Vagina (tissue), 2 donors: ENCODE measurements around the gene EIF4G2. TPM values are rescaled to one million over a fixed set of nuclear protein-coding genes. Genes with fewer than 3 reads are reported as not detected.
A peak's percentile ranks its signal among the peaks of the same experiment; 100 is the strongest.

Source experiments
- DNase-seq, 2 donors: peaks; one replicate each; pipeline ENCODE4 v3.0.0-alpha.2; 2017; ENCODE audit errors: extremely low spot score in 2 of 2
- H3K27ac ChIP-seq: fragments of 200-600 bp; sonication (generic); one replicate; pipeline ENCODE4 v1.5.1; 2019
- H3K27me3 ChIP-seq: fragments of 200-600 bp; sonication (generic); one replicate; pipeline ENCODE4 v1.5.1; 2019
- H3K36me3 ChIP-seq, 2 donors: fragments of 200-600 bp; sonication (generic); one replicate each; pipeline ENCODE4 v1.5.1; 2017 to 2019
- H3K4me1 ChIP-seq: fragments of 200-600 bp; sonication (generic); one replicate; pipeline ENCODE4 v1.5.1; 2019
- H3K4me3 ChIP-seq, 2 donors: fragments of 200-600 bp; sonication (generic); 1 replicate in 1 of 2; 2 replicates in 1 of 2; pipeline ENCODE4 v1.5.1; 2016 to 2019
- H3K9me3 ChIP-seq: fragments of 200-600 bp; sonication (generic); one replicate; pipeline ENCODE4 v1.5.1; 2019
- POLR2A ChIP-seq, 2 donors: fragments of 450-650 bp; IDR thresholded peaks; one replicate each; pipeline ENCODE4 v1.6.1; 2017; ENCODE audit warnings: antibody characterized with exemption in 2 of 2, mild to moderate bottlenecking in 2 of 2, moderate library complexity in 2 of 2
- POLR2AphosphoS5 ChIP-seq, 2 donors: sonication (generic); formaldehyde crosslinking; IDR thresholded peaks; one replicate each; pipeline ENCODE4 v1.9.0; 2017; ENCODE audit warnings: antibody characterized with exemption in 2 of 2, mild to moderate bottlenecking in 2 of 2, low read depth in 1 of 2; ENCODE audit not compliant: insufficient read depth in 1 of 2
- intact Hi-C: fragments of 100-400 bp; cut with DNase I; formaldehyde crosslinking; loops from one replicate; pipeline ENCODE4 v1.15.1; 2023
- total RNA-seq: library from RNA; depleted of rRNA; stranded (reverse); fragments of >200 nt; gene quantifications from one replicate; pipeline ENCODE4 v1.2.3, GENCODE V29; 2016
- TF ChIP-seq, protein P1 (sequence below), 3 experiments: fragments of 450-650 bp in 2 of 3; fragments of 200-600 bp in 1 of 3; sonication (generic) in 1 of 3; IDR thresholded peaks; one replicate each; pipeline ENCODE4 v1.5.1; 2017 to 2019; ENCODE audit warnings: antibody characterized with exemption in 3 of 3, mild to moderate bottlenecking in 2 of 3, moderate library complexity in 2 of 3

Gene EIF4G2
- total RNA-seq: 368 TPM

DNA sequence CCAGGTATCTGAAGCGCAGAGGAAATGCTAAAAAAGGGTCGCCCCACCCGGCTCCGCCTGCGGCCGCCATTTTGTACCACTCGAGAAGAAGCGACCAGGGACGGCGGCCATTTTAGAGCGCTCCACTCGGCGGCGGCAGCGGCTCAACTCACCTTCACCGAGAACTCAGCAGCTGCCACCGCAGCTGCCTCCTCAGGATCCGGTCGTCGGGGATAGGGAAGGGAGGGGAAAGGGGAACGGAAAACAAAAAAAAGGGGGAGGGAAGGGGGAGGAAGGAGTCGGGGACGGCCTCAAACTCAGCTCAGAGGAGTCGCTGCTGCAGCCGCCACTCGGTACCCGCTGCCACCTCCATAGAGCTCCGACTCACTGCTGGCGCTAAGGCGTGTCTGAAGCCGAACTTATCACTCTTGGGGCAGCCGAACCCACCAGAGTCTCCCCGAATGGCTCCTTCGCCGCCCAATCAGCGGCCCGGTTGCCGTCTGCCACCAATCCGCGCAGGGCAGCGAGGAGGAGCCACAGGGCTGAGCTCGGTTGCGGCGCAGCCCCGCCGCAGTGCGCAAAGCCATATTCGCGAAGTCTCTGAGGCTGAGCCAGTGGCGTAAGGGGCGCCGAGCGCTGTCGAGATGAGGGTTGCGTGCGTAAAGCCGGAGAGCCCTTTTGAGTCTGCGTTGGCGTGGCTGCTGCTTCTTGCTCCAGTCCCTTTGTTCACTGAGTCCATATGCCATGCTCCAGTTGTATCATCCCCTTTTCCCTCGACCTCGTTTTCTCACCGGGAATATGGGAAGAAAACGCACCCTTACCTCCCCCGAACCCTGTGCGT lies at the start of gene EIF4G2:
TSS of gene EIF4G2 (minus strand) at position 374 of the 820 bp plus-strand sequence.
- TF ChIP-seq POLR2A (IDR thresholded peaks at IDR 0.05) (peak; percentile 79 to 98), POLR2AphosphoS5 (IDR thresholded peaks at IDR 0.05; ENCODE audit: insufficient read depth in 1 of 2, low read depth in 1 of 2) (peak; percentile 85 to 100)
- TF ChIP-seq, protein P1, sequence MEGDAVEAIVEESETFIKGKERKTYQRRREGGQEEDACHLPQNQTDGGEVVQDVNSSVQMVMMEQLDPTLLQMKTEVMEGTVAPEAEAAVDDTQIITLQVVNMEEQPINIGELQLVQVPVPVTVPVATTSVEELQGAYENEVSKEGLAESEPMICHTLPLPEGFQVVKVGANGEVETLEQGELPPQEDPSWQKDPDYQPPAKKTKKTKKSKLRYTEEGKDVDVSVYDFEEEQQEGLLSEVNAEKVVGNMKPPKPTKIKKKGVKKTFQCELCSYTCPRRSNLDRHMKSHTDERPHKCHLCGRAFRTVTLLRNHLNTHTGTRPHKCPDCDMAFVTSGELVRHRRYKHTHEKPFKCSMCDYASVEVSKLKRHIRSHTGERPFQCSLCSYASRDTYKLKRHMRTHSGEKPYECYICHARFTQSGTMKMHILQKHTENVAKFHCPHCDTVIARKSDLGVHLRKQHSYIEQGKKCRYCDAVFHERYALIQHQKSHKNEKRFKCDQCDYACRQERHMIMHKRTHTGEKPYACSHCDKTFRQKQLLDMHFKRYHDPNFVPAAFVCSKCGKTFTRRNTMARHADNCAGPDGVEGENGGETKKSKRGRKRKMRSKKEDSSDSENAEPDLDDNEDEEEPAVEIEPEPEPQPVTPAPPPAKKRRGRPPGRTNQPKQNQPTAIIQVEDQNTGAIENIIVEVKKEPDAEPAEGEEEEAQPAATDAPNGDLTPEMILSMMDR (IDR thresholded peaks at IDR 0.05): no peak
- Histone ChIP-seq H3K36me3 (peaks cover 0 to 33% of the 10 kb centered on the region in 2 donors), H3K27ac (peak within 1 kb of the TSS; percentile 99), H3K9me3 (no peaks in the 10 kb centered on the region), H3K4me3 (peak within 1 kb of the TSS; percentile 50 to 93), H3K4me1 (peaks cover 39% of the 10 kb centered on the region), H3K27me3 (no peaks in the 10 kb centered on the region)
- DNase-seq: peak; percentile 99
- intact Hi-C loops: loop anchor here (1.0 to 5.0 kb wide), 3 partner anchors 49 to 123 kb away; partner anchors contain the start of genes CTR9 and ZBED5

DNA sequence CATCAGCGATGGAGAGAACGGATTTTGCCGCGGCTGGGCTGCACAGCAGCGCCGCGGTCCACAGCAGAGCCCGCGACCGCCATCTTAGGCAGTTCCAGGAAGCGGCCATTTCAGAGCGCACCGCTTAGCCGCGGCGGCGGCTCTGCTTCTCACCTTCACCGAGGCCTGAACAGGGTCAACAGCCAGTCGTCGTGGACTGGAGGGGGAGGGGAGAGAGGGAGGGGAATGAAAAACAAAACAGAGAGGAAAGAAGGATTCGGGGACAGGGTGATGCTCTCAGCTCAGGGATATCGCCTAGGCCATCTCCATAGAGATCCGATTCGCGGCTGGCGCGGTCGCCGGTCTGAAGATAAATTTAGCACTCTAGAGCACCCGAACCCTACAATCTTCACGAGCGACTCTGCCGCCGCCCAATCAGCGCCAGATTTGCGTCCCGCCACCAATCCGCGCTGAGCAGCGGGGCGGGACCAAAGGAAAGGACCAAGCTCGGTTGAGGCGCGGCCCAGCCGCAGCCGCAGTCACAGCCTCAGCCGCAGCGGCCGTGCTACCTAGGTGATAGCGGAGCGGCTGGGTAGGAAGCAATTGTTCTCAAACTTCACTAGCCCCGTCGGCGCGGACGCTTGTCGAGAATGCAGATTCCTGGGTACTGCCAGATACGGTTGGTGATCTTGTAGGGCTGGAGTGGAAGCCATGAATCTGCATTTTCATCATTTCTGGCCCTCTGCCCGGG lies 49.1 kb upstream of the EIF4G2 start, which contains the start of gene ZBED5:
TSS of gene ZBED5 (minus strand) at position 345 of the 730 bp plus-strand sequence. CDS start 3,108 bp downstream, outside the sequence.
- DNase-seq: peak in 1 of 2 donors; percentile 98
- Histone ChIP-seq H3K4me3 (peak within 1 kb of the TSS; percentile 63 to 91), H3K36me3 (peaks cover 0 to 19% of the 10 kb centered on the region in 2 donors), H3K9me3 (no peaks in the 10 kb centered on the region), H3K4me1 (peaks cover 38% of the 10 kb centered on the region), H3K27ac (peak within 1 kb of the TSS; percentile 96), H3K27me3 (no peaks in the 10 kb centered on the region)
- intact Hi-C loops: loop anchor here (5.0 kb wide), 2 partner anchors 51 to 74 kb away; partner anchors contain the start of gene EIF4G2
- TF ChIP-seq POLR2AphosphoS5 (IDR thresholded peaks at IDR 0.05; ENCODE audit: insufficient read depth in 1 of 2, low read depth in 1 of 2) (peak; percentile 91 to 100), POLR2A (IDR thresholded peaks at IDR 0.05) (peak; percentile 68 to 89)
- TF ChIP-seq, protein P1 (IDR thresholded peaks at IDR 0.05): peak in 1 of 3 experiments; percentile 13

DNA sequence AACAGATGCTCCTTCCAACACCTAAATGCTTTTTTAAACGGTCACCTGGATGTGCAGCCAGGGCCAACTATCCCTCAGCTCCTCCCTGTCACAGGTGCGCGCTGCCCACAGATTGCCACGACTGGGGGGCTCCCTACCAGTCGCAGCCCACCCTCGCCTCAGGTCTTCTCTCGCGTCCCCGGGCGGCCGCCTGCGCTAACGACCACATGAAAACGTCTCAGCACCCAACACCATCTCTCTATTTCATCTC lies 48.7 kb upstream of the EIF4G2 start:
- DNase-seq: no peak
- Histone ChIP-seq H3K27me3 (no peaks in the 10 kb centered on the region), H3K36me3 (peaks cover 0 to 19% of the 10 kb centered on the region in 2 donors), H3K27ac (peak overlapping the region; percentile 96), H3K9me3 (no peaks in the 10 kb centered on the region), H3K4me1 (peaks cover 38% of the 10 kb centered on the region), H3K4me3 (peak overlapping the region; percentile 63 to 91)
- intact Hi-C loops: loop anchor here (5.0 kb wide), 2 partner anchors 50 to 75 kb away; partner anchors contain the start of gene EIF4G2
- TF ChIP-seq, protein P1 (IDR thresholded peaks at IDR 0.05): no peak
- TF ChIP-seq POLR2AphosphoS5 (IDR thresholded peaks at IDR 0.05; ENCODE audit: insufficient read depth in 1 of 2, low read depth in 1 of 2) (no peak), POLR2A (IDR thresholded peaks at IDR 0.05) (no peak)

DNA sequence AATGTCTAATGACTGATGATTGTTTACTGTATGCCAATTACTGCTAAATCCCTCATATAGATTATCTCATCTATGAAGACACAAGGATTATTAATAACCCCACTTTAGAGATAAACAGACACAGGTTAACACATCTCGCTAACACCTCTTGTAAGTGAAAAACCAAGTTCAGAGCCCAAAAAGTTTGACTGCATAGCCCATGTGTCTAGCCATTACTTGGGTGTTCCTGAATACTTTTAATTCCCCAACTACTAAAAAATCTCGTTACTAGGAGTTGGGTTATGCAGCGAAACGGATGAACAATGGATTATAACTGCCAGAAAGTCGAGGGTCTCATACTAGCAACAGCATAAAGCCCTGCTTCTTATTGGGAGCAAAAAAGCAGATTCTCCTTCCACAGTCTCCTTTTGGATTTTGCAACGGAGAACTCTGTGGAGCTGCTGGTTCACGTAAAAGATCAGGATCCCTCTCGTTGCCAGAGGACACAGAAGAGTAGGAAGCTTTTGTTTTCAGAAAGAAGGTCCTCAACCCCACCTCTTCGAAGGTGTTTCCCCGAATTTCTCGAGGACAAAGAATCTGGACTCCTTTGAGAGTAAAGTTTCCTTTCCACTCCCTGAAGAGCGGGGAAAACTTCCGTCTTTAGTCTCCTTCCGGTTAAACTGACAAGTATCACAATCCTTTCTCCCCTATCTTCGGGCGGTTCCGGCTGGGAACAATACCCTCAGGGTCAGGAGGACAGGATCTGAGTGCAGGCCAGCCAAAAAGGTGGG lies 48.1 kb upstream of the EIF4G2 start:
- Histone ChIP-seq H3K4me3 (peak overlapping the region; percentile 63 to 91), H3K27me3 (no peaks in the 10 kb centered on the region), H3K27ac (peak overlapping the region; percentile 96), H3K4me1 (peaks cover 38% of the 10 kb centered on the region), H3K9me3 (no peaks in the 10 kb centered on the region), H3K36me3 (peaks cover 0 to 24% of the 10 kb centered on the region in 2 donors)
- intact Hi-C loops: loop anchor here (5.0 kb wide), 2 partner anchors 50 to 75 kb away; partner anchors contain the start of gene EIF4G2
- DNase-seq: peak in 1 of 2 donors; percentile 90
- TF ChIP-seq POLR2A (IDR thresholded peaks at IDR 0.05): no peak
- TF ChIP-seq, protein P1 (IDR thresholded peaks at IDR 0.05): no peak
